Kidney (tissue), 14 donors: ENCODE results near the gene COL8A2. TPM values are rescaled to one million over a fixed set of nuclear protein-coding genes. Genes with fewer than 3 reads are reported as not detected.

Source experiments
- DNase-seq, 5 donors: peaks; one replicate each; pipeline ENCODE4 v3.0.0-alpha.2; 2013 to 2020
- FAIRE-seq: peaks from 2 replicates; lab custom pipeline; 2012; peaks lifted over from hg19 to GRCh38; lab: Jason Lieb, UNC
- H3K27ac ChIP-seq, 2 donors: one replicate each; pipeline ENCODE4 v1.7.0; 2013; ENCODE audit warnings: low read depth in 2 of 2, low read length in 2 of 2, inconsistent platforms in 1 of 2
- H3K27me3 ChIP-seq: one replicate; pipeline ENCODE4 v1.7.1; 2013; ENCODE audit warnings: low read length, inconsistent platforms; ENCODE audit not compliant: control insufficient read depth, insufficient read depth
- H3K36me3 ChIP-seq, 3 donors: one replicate each; pipeline versions ENCODE4 v1.7.0 to v1.7.1; 2013; ENCODE audit warnings: low read length in 3 of 3, control low read depth in 1 of 3, inconsistent platforms in 1 of 3; ENCODE audit not compliant: insufficient read depth in 3 of 3, control insufficient read depth in 2 of 3
- H3K4me1 ChIP-seq, 3 donors: one replicate each; pipeline versions ENCODE4 v1.7.0 to v1.7.1; 2013; ENCODE audit warnings: low read length in 3 of 3, inconsistent platforms in 1 of 3, low read depth in 1 of 3; ENCODE audit not compliant: control insufficient read depth in 2 of 3, insufficient read depth in 2 of 3
- H3K4me3 ChIP-seq, 3 donors: one replicate each; pipeline versions ENCODE4 v1.7.0 to v1.8.1; 2013; ENCODE audit warnings: low read length in 3 of 3, control low read depth in 1 of 3, inconsistent platforms in 1 of 3
- H3K9ac ChIP-seq, 3 donors: one replicate each; pipeline versions ENCODE4 v1.7.0 to v1.7.1; 2013; ENCODE audit warnings: low read length in 3 of 3, control low read depth in 1 of 3, inconsistent platforms in 1 of 3
- H3K9me3 ChIP-seq, 3 donors: one replicate each; pipeline versions ENCODE4 v1.7.0 to v1.7.1; 2013; ENCODE audit warnings: low read length in 3 of 3, control low read depth in 1 of 3, inconsistent platforms in 1 of 3; ENCODE audit not compliant: control insufficient read depth in 2 of 3, insufficient read depth in 1 of 3
- CTCF ChIP-seq: IDR thresholded peaks from 3 replicates; pipeline ENCODE4 v1.5.1; 2012; ENCODE audit warnings: mild to moderate bottlenecking, moderate library complexity, borderline replicate concordance; ENCODE audit not compliant: insufficient read depth; ENCODE audit errors: extremely low read depth
- intact Hi-C: fragments of 100-400 bp; cut with DNase I; formaldehyde crosslinking; loops from one replicate; pipeline ENCODE4 v1.11.1; 2022
- polyA plus RNA-seq: library from polyadenylated mRNA; stranded (reverse); fragments of 350-450 nt; fragmentation: Illumina TruSeq; extraction: RNeasy Lipid Tissue Mini Kit (QIAGEN cat#74804); gene quantifications from one replicate; pipeline ENCODE4 v1.2.3, GENCODE V29; 2014; ENCODE audit warnings: low read depth, low replicate concordance; ENCODE audit not compliant: insufficient read depth
- total RNA-seq: library from RNA; stranded (reverse); fragmentation: NEBNext Ultra II Directional; extraction: Animal tissue kit (Norgen Biotek cat#: 25700); gene quantifications from one replicate; pipeline ENCODE4 v1.2.1, GENCODE V29; 2021
- donor health status: control.
- donor health status: control.
- donor health status: control.
- donor health status: control.
- donor health status: control.
- donor health status: DM: yes; HTN: yes; CAD: no.
- donor health status: Normal renal cell carcinoma (clear cell type).

Gene COL8A2
- total and polyA plus RNA-seq, 2 donors from 2014 or later: 0.90 to 6.4 TPM

GRCh38 chr1:36126797-36127500, 1.9 kb upstream of the COL8A2 start:
- H3K4me1 ChIP-seq: peaks cover 0 to 4% (median 0%) of the 10 kb centered on the region in 3 donors
- intact Hi-C loops: no loop called here

GRCh38 chr1:36126005-36126716, 1.1 kb upstream of the COL8A2 start:
- Histone ChIP-seq H3K27ac (no peak overlapping the region), H3K9me3 (no peaks in the 10 kb centered on the region), H3K27me3 (peaks cover 3% of the 10 kb centered on the region), H3K4me1 (peaks cover 0 to 4% (median 0%) of the 10 kb centered on the region in 3 donors), H3K36me3 (no peaks in the 10 kb centered on the region), H3K4me3 (no peak overlapping the region), H3K9ac (no peak overlapping the region)
- FAIRE-seq (no peak), DNase-seq (no peak)
- TF ChIP-seq CTCF: no peak
- intact Hi-C loops: no loop called here

More at GRCh38 chr1:36126797-36127500, 1.9 kb upstream of the COL8A2 start:
- no peak for FAIRE-seq
- Histone ChIP-seq H3K9me3 (no peaks in the 10 kb centered on the region), H3K4me3 (no peak overlapping the region), H3K36me3 (no peaks in the 10 kb centered on the region), H3K27me3 (peaks cover 3% of the 10 kb centered on the region), H3K27ac (no peak overlapping the region), H3K9ac (no peak overlapping the region)
- no peak for DNase-seq
- no peak for TF ChIP-seq CTCF

- intact Hi-C loops: no loop called here
- Histone ChIP-seq H3K27me3 (peaks cover 3% of the 10 kb centered on the region), H3K9ac (no peak overlapping the region), H3K27ac (no peak overlapping the region), H3K9me3 (no peaks in the 10 kb centered on the region), H3K4me3 (no peak overlapping the region), H3K4me1 (peaks cover 0 to 4% (median 0%) of the 10 kb centered on the region in 3 donors), H3K36me3 (no peaks in the 10 kb centered on the region)
- FAIRE-seq (no peak), DNase-seq (no peak)
- TF ChIP-seq CTCF: no peak
Observed at GRCh38 chr1:36124404-36125128, 456 bp downstream of the COL8A2 start.
